K562 (cell line): ENCODE results near the gene RABGAP1. TPM values are rescaled to one million over a fixed set of nuclear protein-coding genes. Genes with fewer than 3 reads are reported as not detected.

ENCODE experiments used
- ATF4 ChIP-seq: fragments of 450-650 bp; formaldehyde crosslinking; IDR thresholded peaks from 2 replicates; pipeline ENCODE4 v1.4.0; 2022; ENCODE audit warnings: mild to moderate bottlenecking, moderate library complexity
- BHLHE40 ChIP-seq: IDR thresholded peaks from 2 replicates; pipeline ENCODE4 v1.6.1; 2011; ENCODE audit warnings: low read length, improper control_type of control experiment
- BMI1 ChIP-seq: fragments of 150-350 bp; IDR thresholded peaks from 2 replicates; pipeline ENCODE4 v1.6.1; 2014; ENCODE audit warnings: low read length
- FOXP1 ChIP-seq: sonication (generic); formaldehyde crosslinking; IDR thresholded peaks from 2 replicates; pipeline ENCODE4 v1.8.0; 2022; ENCODE audit warnings: mild to moderate bottlenecking, missing genetic modification reagents
- HDAC1 ChIP-seq, 2 experiments: fragments of 450-650 bp; IDR thresholded peaks; 2 replicates each; pipeline ENCODE4 v1.6.1; 2016 to 2017; ENCODE audit warnings: inconsistent platforms in 1 of 2, mild to moderate bottlenecking in 1 of 2, moderate library complexity in 1 of 2
- IRF9 ChIP-seq: fragments of 450-650 bp; IDR thresholded peaks from 2 replicates; pipeline ENCODE4 v1.6.1; 2016; ENCODE audit warnings: missing biosample characterization, missing genetic modification characterization
- MTA2 ChIP-seq: fragments of 450-650 bp; IDR thresholded peaks from 2 replicates; pipeline ENCODE4 v1.6.1; 2016; ENCODE audit warnings: low read depth
- PML ChIP-seq: IDR thresholded peaks from 2 replicates; pipeline ENCODE4 v1.6.1; 2012; ENCODE audit warnings: low read length, inconsistent platforms
- POLR2A ChIP-seq: fragments of 450-650 bp; conservative IDR thresholded peaks from 2 replicates; pipeline ENCODE4 v1.6.1; 2016
- POLR2AphosphoS5 ChIP-seq: IDR thresholded peaks from 2 replicates; pipeline ENCODE4 v1.6.1; 2011; ENCODE audit warnings: mild to moderate bottlenecking, low read depth, low read length, moderate library complexity; ENCODE audit not compliant: control insufficient read depth, insufficient read depth
- YBX1 ChIP-seq: fragments of 450-650 bp; IDR thresholded peaks from 2 replicates; pipeline ENCODE4 v1.7.1; 2016; ENCODE audit warnings: mild to moderate bottlenecking
- ZBTB1 ChIP-seq: sonication (generic); formaldehyde crosslinking; IDR thresholded peaks from 2 replicates; pipeline ENCODE4 v1.8.1; 2023; ENCODE audit warnings: missing genetic modification reagents, low read depth, mild to moderate bottlenecking, borderline replicate concordance
- ZHX1 ChIP-seq: fragments of 150-350 bp; conservative IDR thresholded peaks from 2 replicates; pipeline ENCODE4 v1.6.1; 2014; ENCODE audit warnings: low read length
- ZMIZ1 ChIP-seq, 2 experiments: fragments of 150-350 bp in 1 of 2; IDR thresholded peaks; 2 replicates each; pipeline ENCODE4 v1.6.1; 2012 to 2016; ENCODE audit warnings: low read depth in 2 of 2, low read length in 2 of 2, mild to moderate bottlenecking in 1 of 2, moderate library complexity in 1 of 2
- ZNF277 ChIP-seq: fragments of 250-450 bp; sonication (Bioruptor Pico); IDR thresholded peaks from 2 replicates; pipeline ENCODE4 v1.8.0; 2022; ENCODE audit warnings: inconsistent platforms, mild to moderate bottlenecking, moderate library complexity, borderline replicate concordance
- ZNF436 ChIP-seq: fragments of 250-450, 450-650 bp; sonication (Bioruptor Pico); formaldehyde crosslinking; IDR thresholded peaks from 2 replicates; pipeline ENCODE4 v1.7.0; 2020; ENCODE audit warnings: mild to moderate bottlenecking
- ZNF76 ChIP-seq: fragments of 250-450 bp; sonication (Bioruptor Pico); IDR thresholded peaks from 2 replicates; pipeline ENCODE4 v1.4.0; 2020; ENCODE audit warnings: mild to moderate bottlenecking, moderate library complexity, borderline replicate concordance
- polyA plus RNA-seq, 8 experiments: library from polyadenylated mRNA; depleted of rRNA in 4 of 8; stranded (reverse) in 5 of 8; unstranded in 3 of 8; fragments of >200 nt; fragmentation: Nextera tagmentation in 2 of 8; fragmentation: Illumina TruSeq in 1 of 8; extraction: Ambion mirVana in 2 of 8; extraction: Trizol in 1 of 8; gene quantifications; 2 replicates each; pipeline versions ENCODE4 v1.2.1 to v1.2.3, GENCODE V29; 2011 to 2014; ENCODE audit warnings: inconsistent platforms in 1 of 8, missing spikeins in 1 of 8
- total RNA-seq, 7 experiments: library from RNA; depleted of rRNA in 6 of 7; stranded (reverse); fragments of >200 nt in 6 of 7; fragmentation: Illumina TruSeq in 2 of 7; extraction: Trizol in 2 of 7; gene quantifications; 2 replicates each; pipeline versions ENCODE4 v1.2.1 to v1.2.3, GENCODE V29; 2011 to 2021; ENCODE audit warnings: low replicate concordance in 1 of 7

The RABGAP1 gene
- total and polyA plus RNA-seq, 9 of the 15 experiments (the other 6 are each of a cell fraction or from before 2014, with no cell fraction given), result 1.5 to 22.7 (median 13.1) TPM

GRCh38 chr9:122904823-122905710 lies 35.8 kb upstream of the RABGAP1 start, which contains the start of gene RC3H2 (continued):
- TF ChIP-seq ZMIZ1 (IDR thresholded peaks at IDR 0.05; ENCODE audit: low read depth in 2 of 2, low read length in 2 of 2) (no peak), HDAC1 (IDR thresholded peaks at IDR 0.05) (peak in 1 of 2 experiments; percentile 79; a peak in 2 of 4 replicates), POLR2AphosphoS5 (peak; percentile 84), BMI1 (no peak), ZHX1 (peak; percentile 97; the same call in 1 of the 2 replicates), ZNF277 (CRISPR knock-in tag) (no peak), ATF4 (CRISPR knock-in tag) (peak; percentile 23; the same call in 1 of the 2 replicates), PML (peak; percentile 69), ZBTB1 (no peak), POLR2A (peak; percentile 92), ZNF436 (CRISPR knock-in tag) (no peak), MTA2 (no peak), FOXP1 (0 out of 2 replicates have a peak, but pooled peaks have one; percentile 57), IRF9 (no peak), YBX1 (no peak), ZNF76 (0 out of 2 replicates have a peak, but pooled peaks have one; percentile 19), BHLHE40 (peak; percentile 90)
